Hepatocyte (in vitro differentiated cells): Measurements from ENCODE around the gene GULP1.

Experiments
- CTCF ChIP-seq: fragments of 200-600 bp; sonication (generic); IDR thresholded peaks from 2 replicates; pipeline ENCODE4 v1.5.1; 2016; ENCODE audit warnings: antibody characterized with exemption, mild to moderate bottlenecking; ENCODE audit not compliant: poor library complexity
- EZH2 ChIP-seq: fragments of 200-600 bp; sonication (generic); IDR thresholded peaks from 2 replicates; pipeline ENCODE4 v1.6.1; 2016; ENCODE audit warnings: antibody characterized with exemption, mild to moderate bottlenecking, borderline replicate concordance

- TF ChIP-seq CTCF (no peak), EZH2 (no peak)
Observed at GRCh38 chr2:188272121-188272520, 19.6 kb upstream of the GULP1 start.
